NT2/D1 (cell line): ENCODE data around the gene GZMM.
A peak's percentile ranks its signal among the peaks of the same experiment; 100 is the strongest.

ENCODE experiments used
- DNase-seq: peaks from one replicate; pipeline ENCODE4 v3.0.0-alpha.2; 2011; ENCODE audit warnings: low read depth, low spot score
- H3K27me3 ChIP-seq: 2 replicates; pipeline ENCODE4 v1.6.0; 2011; ENCODE audit warnings: mild to moderate bottlenecking; ENCODE audit not compliant: insufficient read length, insufficient read depth
- H3K36me3 ChIP-seq: 2 replicates; pipeline ENCODE4 v1.6.1; 2011; ENCODE audit warnings: mild to moderate bottlenecking, low read length, mixed read lengths; ENCODE audit not compliant: insufficient read depth, insufficient read length
- H3K4me1 ChIP-seq: 2 replicates; pipeline ENCODE4 v1.5.1; 2011; ENCODE audit not compliant: insufficient read depth, insufficient read length
- H3K4me3 ChIP-seq: 2 replicates; pipeline ENCODE4 v1.5.1; 2011; ENCODE audit warnings: low read depth; ENCODE audit not compliant: insufficient read length
- H3K9ac ChIP-seq: 2 replicates; pipeline ENCODE4 v1.6.0; 2011; ENCODE audit warnings: low read depth; ENCODE audit not compliant: insufficient read length
- H3K9me3 ChIP-seq: 2 replicates; pipeline ENCODE4 v1.5.1; 2011; ENCODE audit warnings: mild to moderate bottlenecking, low read length; ENCODE audit not compliant: insufficient read depth
- SUZ12 ChIP-seq: IDR thresholded peaks from 2 replicates; pipeline ENCODE4 v1.6.1; 2011; ENCODE audit not compliant: insufficient read length, insufficient read depth; ENCODE audit errors: extremely low read depth
- YY1 ChIP-seq: IDR thresholded peaks from 2 replicates; pipeline ENCODE4 v1.6.1; 2011; ENCODE audit not compliant: insufficient read length, insufficient read depth
- ZNF274 ChIP-seq: IDR thresholded peaks from 2 replicates; pipeline ENCODE4 v1.6.1; 2011; ENCODE audit warnings: mild to moderate bottlenecking, low read depth, low read length

The GZMM gene

DNA sequence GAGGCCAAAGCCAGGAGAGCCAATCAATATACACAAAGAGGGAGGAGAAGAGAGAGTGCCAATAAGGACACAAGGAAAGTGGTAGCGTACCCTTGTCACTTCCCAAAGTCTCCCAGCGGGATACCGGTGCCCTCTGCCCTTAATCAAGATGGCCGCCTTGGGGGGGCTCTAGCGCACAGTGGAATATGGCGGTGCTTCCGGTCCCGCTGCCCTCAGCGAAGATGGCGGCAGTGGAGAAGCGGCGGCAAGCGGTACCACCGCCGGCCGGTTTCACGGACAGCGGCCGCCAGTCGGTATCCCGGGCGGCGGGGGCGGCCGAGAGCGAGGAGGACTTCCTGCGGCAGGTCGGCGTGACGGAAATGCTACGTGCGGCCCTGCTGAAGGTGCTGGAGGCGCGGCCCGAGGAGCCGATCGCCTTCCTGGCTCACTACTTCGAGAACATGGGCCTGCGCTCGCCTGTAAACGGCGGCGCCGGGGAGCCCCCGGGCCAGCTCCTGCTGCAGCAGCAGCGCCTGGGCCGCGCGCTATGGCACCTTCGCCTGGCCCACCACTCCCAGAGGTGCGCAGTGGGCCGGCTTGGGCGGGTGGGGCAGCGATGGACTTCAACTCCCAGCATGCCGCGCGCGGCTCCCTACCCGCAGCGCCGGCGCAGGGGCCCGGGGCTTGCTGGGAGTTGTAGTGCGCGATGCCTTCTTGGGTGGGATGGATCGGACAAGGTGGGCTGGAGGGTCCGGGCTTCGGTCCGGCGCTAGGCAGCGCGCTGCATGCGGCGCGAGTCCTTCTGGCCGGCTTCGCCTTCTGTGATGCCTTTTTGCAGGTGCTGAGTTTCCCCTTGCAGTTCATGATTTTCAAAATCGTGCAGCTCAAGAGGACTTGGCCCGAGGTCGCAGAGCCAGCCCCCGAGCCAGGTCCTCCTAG lies 36.3 kb upstream of the GZMM start, which contains the start of gene TPGS1:
Gene TPGS1, plus strand, starts transcription at position 212 of the 918 bp plus-strand sequence. Its CDS starts 10 bp downstream, at position 222.
- Histone ChIP-seq H3K9ac (peak within 1 kb of the TSS; percentile 100), H3K9me3 (peaks cover 7% of the 10 kb centered on the region; the same call in 1 of the 2 replicates), H3K36me3 (peaks cover 13% of the 10 kb centered on the region), H3K4me3 (peak within 1 kb of the TSS; percentile 99), H3K4me1 (peaks cover 24% of the 10 kb centered on the region), H3K27me3 (no peaks in the 10 kb centered on the region)
- no peak for DNase-seq
- TF ChIP-seq ZNF274 = no peak
- TF ChIP-seq YY1 = peak; percentile 99
- TF ChIP-seq SUZ12 = no peak

- peaks cover 19% of the 10 kb centered on the region for H3K36me3 ChIP-seq
- H3K9me3 ChIP-seq = peaks cover 7% of the 10 kb centered on the region; the same call in 1 of the 2 replicates
- H3K4me1 ChIP-seq = peaks cover 27% of the 10 kb centered on the region
- H3K4me3 ChIP-seq = peak overlapping the region; percentile 99
- H3K27me3 ChIP-seq = no peaks in the 10 kb centered on the region
- peak overlapping the region; percentile 100 for H3K9ac ChIP-seq
- DNase-seq = no peak
- no peak for TF ChIP-seq SUZ12
- TF ChIP-seq YY1 = no peak
- no peak for TF ChIP-seq ZNF274
These were observed 35.4 kb upstream of the GZMM start for GRCh38 chr19:508204-509150.

- peaks cover 7% of the 10 kb centered on the region; the same call in 1 of the 2 replicates for H3K9me3 ChIP-seq
- H3K36me3 ChIP-seq = peaks cover 30% of the 10 kb centered on the region
- peak; percentile 87 for DNase-seq
- peak overlapping the region; percentile 77 for H3K9ac ChIP-seq
- peak overlapping the region; percentile 18 for H3K4me3 ChIP-seq
- no peaks in the 10 kb centered on the region for H3K27me3 ChIP-seq
- H3K4me1 ChIP-seq = peaks cover 27% of the 10 kb centered on the region
- TF ChIP-seq ZNF274 = no peak
- no peak for TF ChIP-seq YY1
- TF ChIP-seq SUZ12 = no peak
These were observed 33.2 kb upstream of the GZMM start for GRCh38 chr19:510606-511100.

DNA sequence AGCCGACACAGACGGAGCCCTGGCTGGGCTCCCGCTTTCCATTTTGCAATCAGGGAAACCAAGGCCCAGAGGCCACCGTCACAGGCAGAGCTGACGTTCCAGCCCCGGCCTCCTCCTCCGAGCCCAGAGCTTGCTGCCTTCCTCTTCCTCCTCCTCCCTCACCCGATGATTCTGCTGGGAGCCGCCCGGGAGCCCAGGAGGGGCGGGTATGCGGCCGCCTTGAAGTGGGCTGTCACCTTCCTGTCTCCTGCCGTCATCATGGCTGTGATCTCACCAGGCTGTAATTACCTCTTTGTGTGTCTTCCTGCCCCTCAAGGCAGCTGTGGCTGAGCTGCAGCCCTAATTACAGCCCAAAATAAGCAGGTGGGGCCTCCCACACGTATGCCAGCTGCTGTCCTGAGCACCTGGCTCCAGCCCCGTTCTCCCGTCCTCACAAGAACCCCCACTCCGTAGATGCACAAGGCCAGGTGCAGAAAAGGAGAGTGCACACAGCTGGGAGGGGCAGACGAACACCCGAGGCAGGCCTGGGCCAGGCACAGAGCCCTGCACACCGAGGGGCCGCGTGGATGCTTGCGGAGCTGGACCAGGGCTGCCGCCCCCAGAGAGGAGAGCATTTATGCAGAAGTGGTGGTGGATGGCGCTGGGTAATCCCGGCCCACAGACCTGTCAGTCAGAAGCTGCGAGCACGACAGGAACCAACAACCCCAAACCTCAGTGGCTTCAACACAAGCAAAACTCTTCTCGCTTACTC lies 32.6 kb upstream of the GZMM start:
- Histone ChIP-seq H3K4me3 (peak overlapping the region; percentile 21), H3K27me3 (no peaks in the 10 kb centered on the region), H3K9ac (peak overlapping the region; percentile 77), H3K4me1 (peaks cover 27% of the 10 kb centered on the region), H3K9me3 (peaks cover 7% of the 10 kb centered on the region; the same call in 1 of the 2 replicates), H3K36me3 (peaks cover 30% of the 10 kb centered on the region)
- no peak for TF ChIP-seq ZNF274
- no peak for TF ChIP-seq YY1
- no peak for TF ChIP-seq SUZ12
- no peak for DNase-seq

- H3K9ac ChIP-seq = no peak overlapping the region
- peaks cover 27% of the 10 kb centered on the region for H3K4me1 ChIP-seq
- no peak for TF ChIP-seq ZNF274
- no peak for TF ChIP-seq YY1
- no peak for TF ChIP-seq SUZ12
- DNase-seq = no peak
- no peaks in the 10 kb centered on the region for H3K27me3 ChIP-seq
- no peak overlapping the region for H3K4me3 ChIP-seq
- peaks cover 30% of the 10 kb centered on the region for H3K36me3 ChIP-seq
- H3K9me3 ChIP-seq = peaks cover 7% of the 10 kb centered on the region; the same call in 1 of the 2 replicates
These were observed 31.1 kb upstream of the GZMM start for GRCh38 chr19:512547-513365.
